MM.1S (cell line): ENCODE results near the gene SELENOP.

ENCODE experiments used
- EZH2 ChIP-seq: fragments of 300-600 bp; sonication (generic); optimal IDR thresholded peaks from 2 replicates; pipeline ENCODE3; 2017; ENCODE audit warnings: low read depth, mild to moderate bottlenecking, antibody characterized with exemption, low read length, mixed read lengths
- TF ChIP-seq, protein P1 (sequence below): fragments of 300-600 bp; sonication (generic); IDR thresholded peaks from 2 replicates; pipeline ENCODE4 v1.5.1; 2016; ENCODE audit warnings: antibody characterized with exemption, low read length, mixed read lengths

DNA sequence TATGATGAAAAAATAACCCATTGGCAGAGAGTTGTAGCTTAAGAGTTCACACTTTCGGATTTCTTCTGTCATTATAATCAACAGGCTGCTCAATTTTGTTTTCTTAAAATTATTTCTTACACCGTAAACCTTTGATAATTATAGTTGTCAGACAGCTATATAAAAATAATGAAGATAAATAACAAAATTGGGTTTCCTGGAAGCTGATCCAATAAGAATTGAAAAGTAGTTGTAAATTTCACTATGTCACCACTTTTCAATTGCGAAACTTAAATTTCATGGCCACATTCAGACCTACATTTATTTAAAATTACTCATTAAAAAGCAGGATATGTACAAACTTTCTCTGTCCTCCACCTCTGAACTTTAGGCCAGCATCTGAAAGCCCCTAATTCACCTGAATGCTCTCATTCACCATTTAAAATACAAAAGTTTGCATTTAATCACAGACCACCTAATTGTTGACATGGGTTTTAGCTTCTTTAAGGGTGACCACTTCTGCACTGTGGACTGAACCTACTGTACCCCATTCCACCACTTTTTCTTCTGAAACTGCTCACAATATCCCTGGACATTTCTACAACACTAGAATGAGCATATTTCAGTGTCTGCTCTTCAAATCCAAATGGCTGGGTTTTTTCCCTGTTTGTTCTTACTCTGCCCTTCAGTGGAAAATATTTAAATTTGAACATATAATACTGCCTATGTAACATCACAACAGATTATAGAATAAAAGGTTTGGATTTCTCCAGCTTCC is 680 bp downstream of the SELENOP start:
- TF ChIP-seq, protein P1, sequence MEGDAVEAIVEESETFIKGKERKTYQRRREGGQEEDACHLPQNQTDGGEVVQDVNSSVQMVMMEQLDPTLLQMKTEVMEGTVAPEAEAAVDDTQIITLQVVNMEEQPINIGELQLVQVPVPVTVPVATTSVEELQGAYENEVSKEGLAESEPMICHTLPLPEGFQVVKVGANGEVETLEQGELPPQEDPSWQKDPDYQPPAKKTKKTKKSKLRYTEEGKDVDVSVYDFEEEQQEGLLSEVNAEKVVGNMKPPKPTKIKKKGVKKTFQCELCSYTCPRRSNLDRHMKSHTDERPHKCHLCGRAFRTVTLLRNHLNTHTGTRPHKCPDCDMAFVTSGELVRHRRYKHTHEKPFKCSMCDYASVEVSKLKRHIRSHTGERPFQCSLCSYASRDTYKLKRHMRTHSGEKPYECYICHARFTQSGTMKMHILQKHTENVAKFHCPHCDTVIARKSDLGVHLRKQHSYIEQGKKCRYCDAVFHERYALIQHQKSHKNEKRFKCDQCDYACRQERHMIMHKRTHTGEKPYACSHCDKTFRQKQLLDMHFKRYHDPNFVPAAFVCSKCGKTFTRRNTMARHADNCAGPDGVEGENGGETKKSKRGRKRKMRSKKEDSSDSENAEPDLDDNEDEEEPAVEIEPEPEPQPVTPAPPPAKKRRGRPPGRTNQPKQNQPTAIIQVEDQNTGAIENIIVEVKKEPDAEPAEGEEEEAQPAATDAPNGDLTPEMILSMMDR: no peak
- TF ChIP-seq EZH2: no peak
